AML-193 (cell line): ENCODE data around the gene PIP5K1B.

Experiments
- DNase-seq, 2 experiments: peaks; one replicate each; lab custom pipeline; 2025; lab: John Stamatoyannopoulos, UW

Gene PIP5K1B

DNA sequence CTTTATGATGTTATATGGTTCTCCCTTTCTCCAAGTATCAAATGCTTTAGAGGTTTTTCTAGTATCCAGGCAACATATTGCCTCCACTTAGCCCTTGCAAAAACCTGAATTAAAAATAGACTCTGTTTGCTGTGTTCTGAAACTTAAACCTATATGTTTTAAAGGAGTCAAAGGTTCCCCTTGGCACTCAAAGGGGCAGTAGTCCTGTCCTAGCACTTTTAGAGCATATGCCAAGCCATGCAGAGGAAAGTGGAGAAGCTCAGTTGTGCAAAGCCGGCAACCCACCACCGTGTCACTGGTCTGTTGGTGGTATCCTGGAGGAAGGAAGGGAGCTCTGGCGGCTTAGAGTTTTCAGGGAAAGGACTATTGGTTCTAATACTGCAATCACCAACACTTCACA is 154.3 kb downstream of the PIP5K1B start:
- DNase-seq: no peak

DNA sequence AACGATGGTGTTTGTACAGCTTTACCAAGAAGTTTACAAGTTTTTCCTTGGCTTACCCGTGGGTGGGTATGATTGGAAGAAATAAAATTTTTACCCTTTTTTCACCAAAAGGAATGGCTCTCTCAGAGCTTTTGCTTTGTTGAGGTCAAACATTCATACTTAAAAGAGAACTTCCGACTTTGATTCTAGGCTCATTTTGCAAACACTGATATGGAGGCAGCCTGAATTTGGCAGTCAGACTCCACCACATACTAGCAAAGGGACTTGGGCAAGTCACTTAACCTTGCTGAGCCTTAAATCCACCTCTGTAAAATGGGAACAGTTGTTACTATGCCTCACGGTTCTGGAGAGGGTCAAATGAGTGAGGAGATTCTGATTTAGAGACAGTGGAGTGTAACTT is 155.4 kb downstream of the PIP5K1B start:
- no peak for DNase-seq

DNA sequence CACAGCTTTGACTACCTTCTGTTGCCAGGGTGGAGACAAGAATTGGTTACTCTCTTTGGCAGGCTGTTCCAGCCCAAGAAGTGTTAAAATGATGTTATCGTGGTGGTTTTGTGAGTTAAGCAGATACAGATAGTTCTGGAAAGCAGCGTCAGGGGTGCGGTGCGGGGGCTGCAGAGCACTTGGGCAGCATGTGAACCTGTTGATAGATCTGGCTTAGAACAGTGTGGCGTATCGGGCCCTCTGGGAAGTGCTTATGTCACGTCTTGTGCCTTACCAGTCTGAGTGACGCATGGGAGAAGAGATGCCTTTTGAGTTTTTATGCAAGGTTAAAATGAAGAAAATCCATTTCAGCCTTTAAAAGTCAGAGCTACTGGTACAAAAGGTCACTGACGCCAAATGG is 156.4 kb downstream of the PIP5K1B start:
- DNase-seq: no peak

DNA sequence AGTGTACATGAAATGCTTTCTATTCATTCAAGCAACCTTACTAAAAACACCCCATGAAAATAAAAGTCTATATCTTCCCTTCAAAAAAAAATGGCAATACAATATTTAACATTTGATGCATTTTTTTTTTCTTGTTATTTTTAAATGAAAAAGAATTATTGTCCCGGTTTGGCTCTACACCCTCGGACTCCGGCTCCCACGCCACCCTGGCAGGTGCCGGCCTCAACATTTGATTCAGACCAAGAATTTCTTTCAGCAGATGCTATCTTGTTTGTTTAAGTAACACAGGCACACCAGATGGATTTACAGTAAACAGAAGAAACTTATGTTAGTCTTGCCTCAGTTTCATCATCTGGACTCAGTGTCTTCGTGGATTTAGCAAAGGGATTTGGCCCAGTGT is 162.0 kb downstream of the PIP5K1B start:
- DNase-seq: no peak

DNA sequence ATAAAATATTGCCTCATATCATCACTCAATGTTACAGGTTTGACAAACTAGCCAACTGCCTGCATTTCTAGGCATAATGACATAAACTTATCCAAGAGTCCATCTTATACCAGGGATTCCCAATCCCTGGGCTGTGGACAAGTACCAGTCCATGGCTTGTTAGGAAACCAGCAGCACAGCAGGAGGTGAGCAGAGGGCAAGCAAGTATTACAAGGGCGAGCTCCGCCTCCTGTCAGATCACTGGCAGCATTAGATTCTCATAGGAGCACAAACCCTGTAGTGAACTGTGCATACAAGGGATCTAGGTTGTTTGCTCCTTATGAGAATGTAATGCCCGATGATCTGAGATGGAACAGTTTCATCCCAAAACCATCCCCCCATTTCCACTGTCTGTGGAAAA is 164.0 kb downstream of the PIP5K1B start:
- DNase-seq: no peak

DNA sequence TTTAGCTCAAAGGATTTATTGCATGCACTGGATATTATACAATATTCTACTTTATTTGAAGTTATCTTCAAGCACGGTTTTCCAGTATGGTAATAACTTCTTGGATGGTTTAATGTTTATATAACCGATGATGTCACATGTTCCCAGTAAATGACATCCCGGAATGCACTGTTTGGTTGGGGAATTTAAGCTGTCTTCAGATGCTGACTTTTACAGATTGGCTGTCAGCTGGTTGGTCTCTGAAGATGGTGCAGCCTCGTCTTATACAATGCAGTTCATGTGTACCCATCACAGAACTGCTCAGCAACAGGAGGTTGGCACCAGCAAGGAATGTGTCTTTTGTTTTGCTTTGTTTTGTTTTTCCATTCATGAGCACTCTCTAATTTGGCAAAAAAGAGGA is 165.0 kb downstream of the PIP5K1B start:
- no peak for DNase-seq

DNA sequence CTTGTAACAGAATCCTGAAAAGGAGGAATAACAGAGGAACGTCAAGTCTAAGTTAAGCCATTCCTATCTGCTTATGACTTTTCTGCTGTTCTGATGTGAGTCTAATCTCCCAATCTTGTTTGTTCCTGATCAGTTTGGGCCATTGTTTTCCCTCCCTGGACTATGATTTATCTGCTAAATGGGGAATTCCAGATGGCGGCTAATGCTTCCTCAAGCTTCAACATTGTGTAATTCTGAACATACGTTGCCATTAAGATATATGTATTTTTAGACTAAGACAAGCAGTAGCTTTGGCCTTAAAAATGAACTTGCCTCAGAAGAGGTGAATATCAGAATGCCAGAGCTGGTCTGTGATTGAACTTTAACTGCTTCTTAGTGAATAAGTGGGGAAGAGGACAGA is 166.2 kb downstream of the PIP5K1B start:
- DNase-seq: no peak

DNA sequence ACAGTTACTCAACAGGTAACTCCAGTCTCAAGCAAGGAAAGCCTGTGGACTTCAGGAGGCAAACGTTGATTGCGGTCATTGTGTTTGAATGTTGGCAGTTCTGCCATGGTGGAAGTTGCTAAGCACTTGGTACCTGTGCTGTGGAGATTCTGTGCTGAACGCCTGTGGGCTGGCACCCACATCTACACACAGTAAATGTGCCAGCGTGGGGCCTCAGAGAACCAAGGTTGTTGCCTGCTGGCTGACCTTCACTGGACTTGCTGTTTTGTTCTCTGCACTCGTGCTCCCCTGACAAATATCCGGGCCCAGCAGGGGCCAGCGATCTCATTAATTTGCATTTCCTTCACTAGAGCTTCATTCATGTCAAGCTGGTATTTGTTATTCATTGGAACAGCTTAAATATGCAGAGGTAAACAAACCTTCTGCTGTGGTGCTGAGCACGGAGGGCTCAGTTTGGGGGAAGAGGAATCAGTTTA is 167.0 kb downstream of the PIP5K1B start:
- DNase-seq: no peak

DNA sequence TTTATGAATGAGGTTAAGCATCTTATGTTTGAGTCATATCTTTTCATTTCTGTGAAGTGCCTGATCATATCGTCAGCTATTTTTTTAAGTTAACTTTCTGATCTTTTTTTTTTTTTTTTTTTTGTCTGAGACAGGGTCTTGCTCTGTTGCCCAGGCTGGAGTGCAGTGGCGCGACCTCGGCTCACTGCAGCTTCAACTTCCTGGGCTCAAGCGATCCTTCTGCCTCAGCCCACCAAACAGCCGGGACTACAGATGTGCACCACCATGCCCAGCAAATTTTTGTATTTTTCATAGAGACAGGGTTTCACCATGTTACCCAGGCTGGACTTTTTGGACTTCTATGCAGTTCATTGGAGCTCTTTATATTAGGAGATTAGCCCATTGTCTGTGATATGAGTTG is 168.1 kb downstream of the PIP5K1B start:
- DNase-seq: no peak

DNA sequence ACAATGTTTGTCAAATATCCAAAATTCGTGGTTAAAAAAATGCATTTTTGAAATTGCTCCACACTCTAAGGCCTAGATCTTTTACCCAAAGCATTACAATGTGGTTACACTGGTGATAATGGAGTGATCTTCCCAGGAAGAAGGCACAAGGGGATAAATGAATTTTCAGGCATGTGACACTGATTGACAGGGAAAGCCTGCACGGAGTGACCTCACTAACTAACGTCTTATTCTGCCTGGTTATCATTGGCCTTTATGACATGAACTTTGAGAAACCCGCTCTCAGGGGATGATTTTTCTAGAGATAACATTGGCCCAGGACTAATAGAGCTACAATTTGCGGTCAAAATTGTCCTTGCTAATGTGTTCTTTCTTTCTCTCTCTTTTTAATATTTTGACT is 171.2 kb downstream of the PIP5K1B start:
- no peak for DNase-seq

DNA sequence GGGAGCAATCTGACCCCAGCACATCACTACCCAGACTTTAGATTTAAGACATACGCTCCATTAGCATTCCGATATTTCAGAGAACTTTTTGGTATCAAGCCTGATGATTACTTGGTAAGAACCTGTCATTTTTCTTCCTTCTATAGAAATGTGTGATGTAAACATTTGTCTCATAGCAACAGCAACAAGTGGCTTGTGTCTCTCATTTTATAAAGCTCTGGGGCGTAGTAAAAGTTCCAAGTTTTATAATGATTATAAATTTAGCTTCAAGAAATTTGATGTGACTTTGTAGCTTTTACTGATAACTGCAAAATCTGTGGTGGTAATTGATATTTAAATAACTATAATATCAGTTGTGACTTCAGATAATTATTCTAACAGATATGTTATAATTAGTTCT is 171.6 kb downstream of the PIP5K1B start:
- DNase-seq: no peak

DNA sequence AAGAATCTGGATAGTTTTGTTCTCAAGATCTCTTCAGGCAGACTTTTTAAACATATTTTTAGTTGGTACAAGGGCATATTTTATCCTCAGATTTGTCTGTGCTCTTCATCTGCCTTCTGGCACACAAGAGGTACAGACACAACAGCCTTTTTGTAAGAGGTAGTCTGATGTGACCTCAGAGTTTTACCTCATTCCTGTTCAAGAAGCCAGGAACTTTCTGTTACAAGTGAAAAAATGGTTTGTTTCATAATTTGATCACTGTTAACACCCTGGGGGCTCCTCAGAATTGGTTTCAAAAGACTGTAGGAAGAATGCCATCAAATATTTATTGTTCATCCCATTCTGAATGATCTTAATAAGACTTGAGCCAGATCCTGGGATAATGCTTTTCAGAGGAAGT is 172.2 kb downstream of the PIP5K1B start:
- no peak for DNase-seq

DNA sequence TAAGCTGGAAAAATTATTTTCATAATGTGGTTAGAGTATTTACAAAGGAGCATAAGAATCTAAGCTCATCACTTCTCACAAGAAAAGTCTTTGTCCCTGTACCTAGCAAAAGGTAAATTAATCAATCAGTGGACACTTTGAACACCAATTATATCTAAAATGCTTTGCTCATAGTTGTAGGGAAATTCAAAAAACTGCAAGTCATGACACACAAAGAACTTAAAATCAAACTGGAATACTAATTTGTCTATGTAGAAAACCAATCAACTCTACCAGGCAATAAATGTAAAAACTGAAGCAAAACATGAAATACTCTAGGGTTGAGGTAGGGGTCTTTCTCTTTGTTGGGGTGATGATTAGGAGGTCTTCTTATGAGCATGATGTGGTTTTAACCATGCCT is 173.4 kb downstream of the PIP5K1B start:
- DNase-seq: no peak

DNA sequence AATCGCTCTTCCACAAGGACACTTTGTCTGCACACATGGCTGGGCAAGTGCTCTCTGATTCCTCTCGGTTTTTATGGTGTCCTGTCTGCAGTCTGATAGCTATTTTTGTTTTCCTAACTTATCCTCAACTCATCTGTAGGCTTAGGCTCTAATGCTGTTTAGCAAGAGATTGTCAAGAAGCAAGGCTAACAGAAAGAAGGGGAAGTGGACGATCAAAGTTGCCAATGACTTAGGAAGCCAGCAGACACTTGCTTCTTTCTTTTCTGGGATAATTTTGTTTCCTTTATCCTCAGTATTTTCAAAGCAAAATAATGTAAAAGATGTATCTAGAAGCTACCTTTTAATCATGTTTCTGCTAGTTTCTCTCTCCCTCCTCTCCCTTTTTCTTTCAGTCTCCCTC is 178.2 kb downstream of the PIP5K1B start:
- no peak for DNase-seq

DNA sequence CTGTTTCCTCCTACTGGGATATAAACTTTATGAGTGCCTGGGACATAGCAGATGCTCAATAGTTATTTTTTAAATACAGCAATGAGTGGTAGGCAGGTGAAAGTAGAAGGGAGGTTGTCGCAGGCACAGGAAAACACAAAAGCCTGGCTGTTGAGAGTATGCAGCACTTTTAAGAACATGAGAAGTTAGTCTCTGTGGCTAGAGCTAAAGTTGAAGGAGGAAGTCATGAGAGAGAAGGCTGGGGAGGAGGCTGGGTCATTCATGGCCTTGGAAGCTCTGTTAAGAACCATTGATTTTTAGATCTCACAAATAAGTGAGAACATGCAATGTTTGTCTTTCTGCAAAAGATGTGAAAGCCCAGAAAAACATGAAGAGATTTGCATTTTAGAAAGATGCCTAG is 182.2 kb downstream of the PIP5K1B start:
- DNase-seq: no peak

DNA sequence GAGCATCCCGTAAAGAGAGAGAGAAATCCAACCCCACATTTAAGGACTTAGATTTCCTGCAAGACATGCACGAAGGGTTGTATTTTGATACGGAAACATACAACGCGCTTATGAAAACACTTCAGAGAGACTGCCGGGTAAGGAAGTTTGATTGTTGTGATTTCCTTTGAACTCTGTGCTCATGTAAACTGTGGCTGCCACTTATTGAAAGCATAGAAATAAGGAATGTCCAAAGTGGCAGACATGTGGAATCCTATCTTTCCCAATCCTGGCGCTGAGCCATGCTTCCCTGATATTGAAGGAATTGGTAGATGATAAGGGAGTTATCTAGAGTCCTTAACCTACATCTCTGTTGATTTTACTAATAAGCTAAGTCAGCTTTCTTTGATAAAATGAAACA is 189.5 kb downstream of the PIP5K1B start:
- no peak for DNase-seq

DNA sequence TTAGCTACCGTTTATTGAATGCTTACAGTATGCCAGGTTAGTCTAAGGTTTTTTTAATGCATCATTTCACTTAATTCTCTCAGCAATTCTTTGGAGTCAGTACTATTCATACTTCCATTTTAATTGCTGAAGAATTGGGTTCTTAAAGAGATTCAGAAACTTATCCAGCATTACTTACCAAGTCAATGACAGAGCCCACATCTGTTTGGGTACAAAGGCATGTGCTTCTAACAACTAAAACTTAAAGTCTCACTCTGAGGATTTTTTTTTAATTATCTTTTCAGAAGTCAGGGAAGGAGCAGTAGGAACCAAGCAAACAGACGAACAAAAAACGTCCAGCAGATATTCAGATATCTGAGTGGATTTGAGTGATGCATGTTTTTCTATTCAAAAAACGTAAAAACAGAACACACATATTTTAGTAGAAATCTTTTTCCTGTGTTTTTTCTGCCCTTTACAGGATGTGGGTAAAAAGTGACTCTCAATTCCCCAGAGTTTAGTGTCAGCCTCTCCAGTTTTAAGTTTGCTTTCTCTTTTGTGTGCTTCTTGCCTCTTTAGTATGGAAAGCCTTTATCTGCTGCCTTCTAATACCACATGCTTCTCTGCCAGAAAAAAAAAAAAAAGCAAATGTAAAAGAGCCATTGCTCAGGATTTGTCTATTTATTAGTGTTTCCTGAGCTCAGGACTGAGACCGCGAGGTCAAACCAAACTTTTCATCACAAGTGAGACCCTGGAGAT is 190.9 kb downstream of the PIP5K1B start:
- DNase-seq: no peak

DNA sequence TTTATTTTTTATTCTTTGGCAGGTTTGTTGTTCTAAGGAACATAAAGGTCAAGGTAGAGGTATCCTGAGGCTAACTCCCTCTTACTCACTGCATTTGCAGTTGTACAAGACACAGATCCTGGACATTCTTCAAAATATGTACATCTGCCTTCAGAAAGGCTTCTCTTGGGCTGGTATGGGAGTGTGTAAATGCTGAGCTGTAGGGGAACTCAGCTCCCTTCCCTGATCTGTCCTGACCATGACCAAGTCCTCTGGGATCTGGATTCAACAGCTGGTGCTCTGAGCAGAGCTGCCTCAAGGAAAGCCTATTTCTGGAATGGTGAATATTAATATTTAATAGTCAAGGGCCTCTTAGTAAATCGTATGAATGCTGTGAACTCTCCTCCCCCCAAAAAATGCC is 191.4 kb downstream of the PIP5K1B start:
- DNase-seq: no peak

DNA sequence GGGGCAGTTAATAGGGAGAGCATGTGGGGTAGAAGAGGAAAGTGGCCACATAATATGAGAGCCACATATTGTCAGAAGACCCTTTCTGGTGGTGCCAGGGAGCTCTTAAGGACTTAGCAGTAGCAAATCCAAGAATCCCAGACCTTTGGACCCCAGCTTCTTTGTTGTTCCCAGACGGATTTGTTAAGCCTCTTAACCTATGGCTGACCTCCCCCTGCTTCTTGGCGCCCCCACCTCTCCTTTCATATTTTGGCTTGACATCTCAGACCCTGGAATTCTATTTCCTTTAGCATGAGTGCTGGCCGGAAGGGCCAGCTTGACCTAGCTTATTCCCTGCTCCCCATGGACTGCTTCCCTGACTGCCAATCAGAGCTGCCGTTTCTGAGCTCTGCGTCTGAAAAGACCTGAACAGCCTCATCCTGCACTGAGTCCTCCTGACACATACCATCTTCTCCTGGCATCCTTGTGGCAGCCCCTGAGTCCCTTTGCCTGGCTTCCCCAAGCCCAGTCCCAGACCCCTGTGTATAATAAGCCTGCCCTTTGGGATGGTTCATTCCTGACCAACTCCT is 192.6 kb downstream of the PIP5K1B start:
- DNase-seq: no peak

DNA sequence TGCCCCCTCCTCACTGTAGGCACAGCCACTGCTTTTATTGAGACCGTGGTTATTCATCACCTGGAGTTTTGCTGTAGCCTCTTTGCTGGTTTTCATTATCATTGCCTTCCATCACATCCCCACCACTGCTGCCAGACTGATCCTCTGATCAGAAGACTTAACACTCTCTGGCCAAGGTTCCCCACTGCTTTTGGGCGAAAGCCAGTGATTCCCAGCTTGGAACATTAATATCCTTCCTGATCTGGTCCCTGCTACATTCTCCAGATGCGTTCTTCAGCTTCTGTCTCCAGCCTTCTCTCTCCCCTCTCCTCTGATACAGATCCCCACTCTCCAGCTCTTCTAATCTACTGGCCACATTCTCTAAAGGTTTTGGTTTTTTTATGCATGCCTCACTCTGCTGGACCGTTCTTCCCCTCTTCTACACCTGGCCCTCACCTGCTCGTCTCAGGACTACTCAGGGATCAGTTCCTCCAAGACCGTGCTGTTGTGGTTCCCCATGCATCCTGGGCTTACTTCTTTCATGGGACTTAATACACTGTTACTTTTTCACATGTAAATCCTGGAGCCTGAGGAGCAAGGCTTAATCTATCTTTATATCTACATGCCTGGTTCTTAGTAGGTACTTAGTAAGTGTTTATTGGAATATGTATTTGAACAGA is 193.9 kb downstream of the PIP5K1B start:
- DNase-seq: no peak

DNA sequence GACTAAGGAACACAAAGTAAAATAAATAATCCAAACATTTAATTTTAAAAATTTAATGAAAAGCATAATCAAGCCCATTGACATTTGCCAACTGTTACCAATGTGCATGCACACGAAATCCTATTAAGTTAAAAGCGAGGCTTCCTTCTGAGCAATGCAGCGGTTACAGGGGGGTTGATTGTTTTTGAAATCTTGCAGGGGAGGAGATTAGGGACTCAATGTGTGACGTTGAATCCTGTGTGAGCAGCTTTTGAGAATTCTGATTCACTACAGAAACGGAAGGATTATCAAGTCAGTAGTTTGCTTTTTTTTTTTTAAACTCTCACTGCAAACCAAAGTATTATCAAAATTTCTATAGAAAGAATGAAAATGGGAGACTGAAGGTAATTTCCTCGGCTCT is 199.4 kb downstream of the PIP5K1B start:
- DNase-seq: no peak

DNA sequence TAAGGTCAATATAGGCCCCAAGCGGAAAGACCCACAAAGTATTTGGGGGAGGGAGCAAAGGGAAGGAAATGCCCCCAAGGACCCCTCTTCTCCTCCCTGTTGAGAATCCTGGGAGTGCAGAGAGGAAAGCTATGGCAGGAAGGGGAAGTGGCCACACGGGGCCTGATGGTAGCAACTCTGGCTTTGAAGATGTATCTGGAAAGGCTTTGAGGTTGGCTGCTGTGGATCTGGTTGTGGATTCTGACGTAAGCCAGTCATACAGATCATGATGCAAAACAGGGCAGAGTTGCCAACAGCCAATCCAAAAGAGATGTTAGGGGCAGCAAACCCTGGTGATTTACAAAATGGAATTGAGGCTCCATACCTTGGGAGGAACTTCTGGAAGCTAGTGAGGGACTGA is 200.1 kb downstream of the PIP5K1B start:
- DNase-seq: peak; percentile 14 to 24

DNA sequence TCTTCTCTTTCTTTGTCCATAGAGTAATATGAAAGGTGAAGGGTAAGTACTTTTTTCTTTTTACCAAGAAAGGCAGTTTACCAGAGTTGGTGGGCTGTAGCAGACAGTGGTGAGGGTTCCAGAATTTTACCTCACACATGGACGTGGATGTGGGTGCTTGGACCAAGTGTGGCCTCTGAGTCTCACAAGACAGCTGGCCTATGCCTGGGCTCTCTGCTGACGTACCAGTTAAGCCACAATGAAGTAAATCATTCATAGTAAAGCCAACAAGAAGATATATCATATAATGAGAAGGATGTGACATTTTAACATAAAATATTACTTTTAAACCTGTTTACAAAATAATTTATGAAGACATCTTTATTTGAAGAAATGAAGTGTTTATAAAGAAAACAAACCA is 202.9 kb downstream of the PIP5K1B start:
- DNase-seq: no peak

DNA sequence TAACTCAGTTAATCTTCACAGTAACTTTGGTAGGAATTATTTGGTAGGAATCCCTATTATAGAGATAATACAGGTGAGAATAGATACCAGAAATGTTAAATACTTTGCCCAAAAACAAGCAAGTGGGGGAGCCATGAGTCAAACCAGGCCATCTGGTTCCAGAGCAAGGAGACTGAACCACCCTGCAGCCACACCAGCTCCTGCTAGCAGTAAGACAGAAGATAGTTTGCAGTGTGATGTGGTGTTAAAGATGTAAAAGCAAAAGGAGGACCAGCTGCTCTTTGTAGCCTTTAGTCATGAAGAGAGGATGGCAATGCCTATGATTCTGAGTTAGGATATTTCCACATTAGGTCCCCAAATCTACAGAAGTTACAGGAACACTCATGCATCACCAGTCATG is 207.5 kb downstream of the PIP5K1B start:
- DNase-seq: no peak
